Measurements from ENCODE around the gene APOL4. TPM values are rescaled to one million over a fixed set of nuclear protein-coding genes. Genes with fewer than 3 reads are reported as not detected.
"Not testable (repeated sequence)": the region's sequence is repeated elsewhere in the genome, so short reads cannot be mapped to it uniquely, and the experiment has no call there.

The APOL4 gene
- total and polyA plus RNA-seq, 3 experiments from 2014 or later = 0.42 to 0.46 TPM; not detected in 1

DNA sequence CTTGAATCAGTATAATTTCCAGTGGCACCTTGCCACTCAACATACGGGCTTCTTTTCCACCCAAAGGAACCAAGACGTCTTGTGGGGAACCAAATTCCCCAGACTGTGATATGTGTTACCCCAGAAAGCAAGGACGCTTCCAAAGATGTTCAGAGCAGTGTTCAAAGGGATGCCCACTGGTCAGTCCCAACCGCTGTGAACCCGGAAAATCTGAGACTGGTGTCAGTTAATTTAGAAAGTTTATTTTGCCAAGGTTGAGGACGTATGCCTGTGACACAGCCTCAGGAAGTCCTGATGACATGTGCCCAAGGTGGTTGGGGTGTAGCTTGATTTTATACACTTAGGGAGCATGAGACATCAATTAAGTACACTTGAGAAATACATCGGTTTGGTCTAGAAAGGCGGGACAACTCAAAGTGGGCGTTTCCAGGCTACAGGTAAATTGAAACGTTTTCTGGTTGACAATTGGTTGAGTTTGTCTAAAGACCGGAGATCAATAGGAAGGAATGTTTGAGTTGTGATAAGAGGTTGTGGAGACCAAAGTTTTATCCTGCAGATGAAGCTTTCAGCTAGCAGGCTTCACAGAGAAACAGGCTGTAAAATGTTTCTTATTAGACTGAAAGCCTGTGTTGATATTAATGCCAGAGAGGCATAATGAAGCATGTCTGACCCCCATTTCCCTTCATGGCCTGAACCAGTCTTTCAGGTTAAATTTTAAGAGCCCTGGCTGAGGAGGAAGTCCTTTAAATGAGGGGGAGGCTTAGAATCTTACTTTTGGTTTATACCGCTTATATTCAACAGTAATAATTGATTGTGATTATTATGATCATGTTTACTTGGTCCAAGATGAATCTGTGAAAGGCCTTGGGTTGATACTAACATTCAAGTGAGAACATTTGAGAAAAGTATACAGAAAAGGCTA, 47.8 kb downstream of the APOL4 start:
- Histone ChIP-seq H3K4me3 (ENCODE audit: low read length) (no peak overlapping the region), H3K36me3 (ENCODE audit: insufficient read depth, low read length) (peaks cover 28% of the 10 kb centered on the region), H3K27ac (ENCODE audit: low read depth, low read length) (no peak overlapping the region), H3K4me1 (ENCODE audit: insufficient read depth, low read length) (peaks cover 89% of the 10 kb centered on the region), H3K27me3 (ENCODE audit: insufficient read depth, low read length, poor library complexity, severe bottlenecking) (no peaks in the 10 kb centered on the region), H3K9me3 (ENCODE audit: low read length) (no peaks in the 10 kb centered on the region)
- CTCF ChIA-PET = interaction anchor here (0.9 to 2.7 kb wide), 3 partner anchors 9 to 27 kb away, joined by 3 to 14 read pairs (median 4); no protein-coding TSS in a partner anchor
- Mint-ChIP-seq H3K4me3 (peak overlapping the region; percentile 34 to 99 (median 95)), H3K27ac (peak overlapping the region; percentile 86 to 100 (median 98)), H3K9me3 (peaks cover 0 to 2% (median 0%) of the 10 kb centered on the region in 5 donors), H3K27me3 (no peaks in the 10 kb centered on the region), H3K36me3 (peaks cover 25 to 90% (median 26%) of the 10 kb centered on the region in 3 donors), H3K4me1 (peaks cover 93 to 98% (median 94%) of the 10 kb centered on the region in 3 donors)
- POLR2A ChIA-PET = no interaction called here
- no peak for DNase-seq

DNA sequence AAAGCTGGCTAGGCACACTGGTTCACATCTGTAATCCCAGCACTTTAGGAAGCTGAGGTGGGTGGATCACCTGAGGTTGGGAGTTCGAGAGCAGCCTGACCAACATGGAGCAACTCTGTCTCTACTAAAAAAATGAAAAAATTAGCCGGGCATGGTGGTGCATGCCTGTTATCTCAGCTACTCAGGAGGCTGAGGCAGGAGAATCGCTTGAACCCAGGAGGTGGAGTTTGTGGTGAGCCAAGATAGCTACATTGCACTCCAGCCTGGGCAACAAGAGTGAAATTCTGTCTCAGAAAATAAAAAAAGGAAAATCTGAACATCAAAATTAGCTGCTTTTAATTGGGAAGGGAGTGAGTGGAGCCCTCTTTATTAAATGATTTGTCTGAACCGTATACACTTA, 48.8 kb downstream of the APOL4 start:
- peaks cover 35% of the 10 kb centered on the region for H3K36me3 ChIP-seq (ENCODE audit: insufficient read depth, low read length)

DNA sequence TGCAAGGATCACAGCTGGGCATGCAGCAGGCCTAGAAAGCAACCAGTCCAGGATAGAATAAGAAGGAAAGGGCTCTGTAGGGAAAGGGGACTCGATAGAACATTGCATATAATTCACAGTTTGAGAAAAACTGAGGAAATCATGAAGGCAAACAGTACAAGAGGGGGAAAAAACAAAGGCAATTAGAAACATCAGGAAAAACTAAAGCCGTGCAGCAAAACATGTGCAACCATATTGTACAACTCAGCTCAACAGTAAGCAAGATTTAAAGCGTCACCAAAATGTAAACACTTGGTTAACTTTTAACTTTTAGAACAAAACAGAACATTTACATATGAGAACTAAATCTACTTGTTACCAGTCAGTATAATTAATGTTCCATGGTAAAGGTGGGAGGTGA, 49.5 kb downstream of the APOL4 start:
- peak overlapping the region in 6 of 7 donors; percentile 44 to 66 (median 60) for H3K4me3 Mint-ChIP-seq
- CTCF ChIA-PET = interaction anchor here (1.5 to 2.7 kb wide), 3 partner anchors 9 to 34 kb away, joined by 4 to 14 read pairs (median 5); partner anchors contain the start of gene APOL3
- Histone ChIP-seq H3K36me3 (ENCODE audit: insufficient read depth, low read length) (peaks cover 42% of the 10 kb centered on the region), H3K27me3 (ENCODE audit: insufficient read depth, low read length, poor library complexity, severe bottlenecking) (no peaks in the 10 kb centered on the region), H3K27ac (ENCODE audit: low read depth, low read length) (no peak overlapping the region), H3K4me3 (ENCODE audit: low read length) (no peak overlapping the region), H3K4me1 (ENCODE audit: insufficient read depth, low read length) (peaks cover 75% of the 10 kb centered on the region), H3K9me3 (ENCODE audit: low read length) (no peaks in the 10 kb centered on the region)
- H3K36me3 Mint-ChIP-seq = peaks cover 22 to 93% (median 25%) of the 10 kb centered on the region in 3 donors
- peaks cover 0 to 2% (median 0%) of the 10 kb centered on the region in 5 donors for H3K9me3 Mint-ChIP-seq
- H3K27me3 Mint-ChIP-seq = no peaks in the 10 kb centered on the region
- peak overlapping the region; percentile 64 to 100 (median 96) for H3K27ac Mint-ChIP-seq
- H3K4me1 Mint-ChIP-seq = peaks cover 86 to 99% (median 88%) of the 10 kb centered on the region in 3 donors
- POLR2A ChIA-PET = interaction anchor here (0.9 kb wide), 1 partner anchor 23 kb away, joined by 3 read pairs; no protein-coding TSS in a partner anchor
- DNase-seq = no peak

More for the DNA sequence above, 48.8 kb downstream of the APOL4 start:
- Mint-ChIP-seq H3K4me3 (peak overlapping the region; percentile 52 to 96 (median 62)), H3K36me3 (peaks cover 24 to 91% (median 26%) of the 10 kb centered on the region in 3 donors), H3K27ac (peak overlapping the region in 7 of 8 donors; percentile 45 to 100 (median 98)), H3K4me1 (peaks cover 91 to 98% (median 92%) of the 10 kb centered on the region in 3 donors)
- H3K4me3 ChIP-seq (ENCODE audit: low read length); H3K27ac ChIP-seq (ENCODE audit: low read depth, low read length); H3K27me3 ChIP-seq (ENCODE audit: insufficient read depth, low read length, poor library complexity, severe bottlenecking); H3K9me3 Mint-ChIP-seq; DNase-seq; H3K27me3 Mint-ChIP-seq; H3K9me3 ChIP-seq (ENCODE audit: low read length): not testable (repeated sequence)
- H3K4me1 ChIP-seq (ENCODE audit: insufficient read depth, low read length) = peaks cover 82% of the 10 kb centered on the region
- ChIA-PET CTCF (interaction anchor here (0.9 to 2.7 kb wide), 4 partner anchors 8 to 33 kb away, joined by 3 to 14 read pairs (median 4); partner anchors contain the start of gene APOL3), POLR2A (interaction anchor here (0.6 to 0.9 kb wide), 2 partner anchors 23 to 225 kb away, joined by 3 read pairs; no protein-coding TSS in a partner anchor)

DNA sequence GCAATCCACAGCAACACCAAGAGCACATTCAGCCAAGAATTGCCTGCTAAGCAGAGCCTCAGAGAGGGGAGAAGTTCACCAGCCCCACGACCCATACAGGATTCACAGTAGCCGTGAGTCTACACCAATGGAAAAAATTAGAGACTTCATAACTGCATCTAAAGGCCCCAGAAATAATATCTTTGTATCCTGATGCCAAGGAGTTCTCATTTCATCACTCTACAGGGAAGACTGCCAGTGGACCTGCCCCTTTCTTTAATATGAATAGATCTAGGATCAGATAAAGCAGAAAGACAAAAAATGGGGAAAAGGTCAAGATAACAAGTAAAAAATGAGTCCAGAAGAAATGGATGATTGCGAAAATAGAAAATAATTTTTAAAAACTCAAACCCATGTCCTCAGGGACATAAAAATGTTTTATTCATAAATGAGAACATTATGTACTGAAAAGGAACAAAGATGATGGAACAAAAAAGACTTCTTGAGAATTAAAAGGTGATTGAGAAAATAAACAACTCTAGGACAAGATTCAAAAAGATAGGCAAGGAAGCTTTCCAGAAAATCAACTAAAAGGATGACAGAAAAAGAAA, 50.5 kb downstream of the APOL4 start:
- Mint-ChIP-seq H3K27me3 (no peaks in the 10 kb centered on the region), H3K27ac (peak overlapping the region; percentile 64 to 100 (median 92)), H3K9me3 (peaks cover 0 to 2% (median 0%) of the 10 kb centered on the region in 5 donors), H3K4me1 (peaks cover 81 to 96% (median 82%) of the 10 kb centered on the region in 3 donors), H3K36me3 (peaks cover 17 to 92% (median 23%) of the 10 kb centered on the region in 3 donors), H3K4me3 (peak overlapping the region; percentile 20 to 66 (median 60))
- CTCF ChIA-PET = no interaction called here
- no peak overlapping the region for H3K27ac ChIP-seq (ENCODE audit: low read depth, low read length)
- POLR2A ChIA-PET = no interaction called here
- peaks cover 46% of the 10 kb centered on the region for H3K36me3 ChIP-seq (ENCODE audit: insufficient read depth, low read length)
- peaks cover 68% of the 10 kb centered on the region for H3K4me1 ChIP-seq (ENCODE audit: insufficient read depth, low read length)
- H3K27me3 ChIP-seq (ENCODE audit: insufficient read depth, low read length, poor library complexity, severe bottlenecking) = no peaks in the 10 kb centered on the region
- H3K4me3 ChIP-seq (ENCODE audit: low read length) = no peak overlapping the region
- no peak for DNase-seq
- no peaks in the 10 kb centered on the region for H3K9me3 ChIP-seq (ENCODE audit: low read length)

DNA sequence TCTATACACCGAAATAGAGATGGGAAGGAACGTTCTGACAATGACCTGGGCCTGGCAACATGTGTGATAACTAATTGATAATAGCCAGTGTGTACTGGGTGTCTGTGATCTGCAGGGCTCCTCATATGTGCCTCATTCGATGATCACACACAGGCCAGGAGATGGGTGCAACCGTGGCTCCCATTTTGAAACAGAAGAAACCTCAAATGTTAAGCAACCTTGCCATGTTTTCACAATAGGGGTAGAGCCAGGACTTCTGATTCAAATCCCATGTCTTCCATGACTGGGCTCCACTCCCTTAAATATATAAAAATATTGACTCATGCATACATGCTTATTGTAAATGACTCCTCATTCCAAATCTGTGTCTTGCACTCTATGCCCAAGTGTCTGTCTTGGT, 52.2 kb downstream of the APOL4 start:
- no peak for DNase-seq
- Histone ChIP-seq H3K4me1 (ENCODE audit: insufficient read depth, low read length) (peaks cover 51% of the 10 kb centered on the region), H3K36me3 (ENCODE audit: insufficient read depth, low read length) (peaks cover 53% of the 10 kb centered on the region), H3K4me3 (ENCODE audit: low read length) (no peak overlapping the region), H3K27ac (ENCODE audit: low read depth, low read length) (no peak overlapping the region), H3K27me3 (ENCODE audit: insufficient read depth, low read length, poor library complexity, severe bottlenecking) (no peaks in the 10 kb centered on the region), H3K9me3 (ENCODE audit: low read length) (no peaks in the 10 kb centered on the region)
- H3K36me3 Mint-ChIP-seq = peaks cover 13 to 91% (median 21%) of the 10 kb centered on the region in 3 donors
- peak overlapping the region in 1 of 7 donors; percentile 60 for H3K4me3 Mint-ChIP-seq
- H3K27me3 Mint-ChIP-seq = no peaks in the 10 kb centered on the region
- peak overlapping the region in 7 of 8 donors; percentile 15 to 100 (median 91) for H3K27ac Mint-ChIP-seq
- H3K9me3 Mint-ChIP-seq = peaks cover 0 to 2% (median 0%) of the 10 kb centered on the region in 5 donors
- CTCF ChIA-PET = no interaction called here
- POLR2A ChIA-PET = no interaction called here
- peaks cover 73 to 89% (median 78%) of the 10 kb centered on the region in 3 donors for H3K4me1 Mint-ChIP-seq

DNA sequence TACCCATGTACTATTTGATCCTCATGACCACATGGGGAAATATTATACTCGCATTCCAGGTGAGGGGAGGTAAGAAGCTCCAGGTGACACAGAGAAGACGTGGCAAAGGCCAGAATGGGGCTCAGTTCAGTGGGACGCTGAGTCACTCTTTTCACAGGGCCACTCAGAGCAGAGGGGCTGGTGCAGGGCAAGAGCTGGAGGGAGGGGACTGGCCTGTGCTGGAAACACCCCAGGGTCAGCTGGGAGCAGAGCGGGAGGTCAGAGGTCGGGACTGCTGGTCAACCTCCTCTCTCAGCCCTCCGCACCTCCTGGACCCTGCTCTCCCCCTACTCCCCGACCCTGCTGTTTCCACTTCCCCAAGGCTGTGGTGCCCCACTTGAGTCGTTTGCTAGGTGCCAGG, 53.2 kb downstream of the APOL4 start:
- Histone ChIP-seq H3K27ac (ENCODE audit: low read depth, low read length) (no peak overlapping the region), H3K36me3 (ENCODE audit: insufficient read depth, low read length) (peaks cover 61% of the 10 kb centered on the region), H3K9me3 (ENCODE audit: low read length) (no peaks in the 10 kb centered on the region), H3K27me3 (ENCODE audit: insufficient read depth, low read length, poor library complexity, severe bottlenecking) (no peaks in the 10 kb centered on the region), H3K4me1 (ENCODE audit: insufficient read depth, low read length) (peaks cover 41% of the 10 kb centered on the region), H3K4me3 (ENCODE audit: low read length) (no peak overlapping the region)
- H3K9me3 Mint-ChIP-seq = peaks cover 0 to 2% (median 0%) of the 10 kb centered on the region in 5 donors
- CTCF ChIA-PET = interaction anchor here (1.7 kb wide), 1 partner anchor 32 kb away, joined by 5 read pairs; no protein-coding TSS in a partner anchor
- H3K4me1 Mint-ChIP-seq = peaks cover 66 to 88% (median 71%) of the 10 kb centered on the region in 3 donors
- DNase-seq = no peak
- peaks cover 13 to 91% (median 23%) of the 10 kb centered on the region in 3 donors for H3K36me3 Mint-ChIP-seq
- H3K4me3 Mint-ChIP-seq = no peak overlapping the region
- peak overlapping the region; percentile 13 to 100 (median 76) for H3K27ac Mint-ChIP-seq
- POLR2A ChIA-PET = no interaction called here
- H3K27me3 Mint-ChIP-seq = no peaks in the 10 kb centered on the region

DNA sequence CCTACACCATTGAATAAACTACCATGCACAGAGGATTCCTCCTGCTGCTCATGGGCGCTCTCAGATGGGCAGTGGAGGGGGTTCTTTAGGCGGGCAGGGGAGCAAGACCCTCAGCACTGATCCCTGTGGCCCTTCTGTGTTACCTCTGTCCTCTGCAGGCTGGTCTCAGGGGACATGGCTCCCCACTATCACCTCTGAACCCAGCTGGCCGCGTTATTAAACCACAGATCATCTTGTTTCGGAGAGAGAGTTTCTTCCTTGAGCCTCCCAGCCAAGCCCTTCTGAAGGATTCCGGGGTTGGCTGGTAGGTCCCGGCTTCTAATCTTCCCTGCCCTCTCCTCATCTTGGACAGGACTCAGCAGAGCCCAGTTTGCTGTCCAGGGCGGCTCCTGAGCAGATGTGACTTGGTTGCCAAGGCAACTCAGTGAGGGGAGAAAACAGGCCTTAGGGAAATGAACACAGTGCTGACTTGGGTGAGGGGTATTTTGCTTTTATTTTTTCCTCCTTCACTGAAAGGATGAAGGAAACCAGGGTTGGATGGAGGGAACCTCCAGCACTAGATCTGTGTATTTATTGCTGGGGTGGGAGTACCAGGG, 54.3 kb downstream of the APOL4 start:
- POLR2A ChIA-PET = no interaction called here
- Histone ChIP-seq H3K27me3 (ENCODE audit: insufficient read depth, low read length, poor library complexity, severe bottlenecking) (no peaks in the 10 kb centered on the region), H3K36me3 (ENCODE audit: insufficient read depth, low read length) (peaks cover 72% of the 10 kb centered on the region), H3K4me3 (ENCODE audit: low read length) (no peak overlapping the region), H3K4me1 (ENCODE audit: insufficient read depth, low read length) (peaks cover 30% of the 10 kb centered on the region), H3K9me3 (ENCODE audit: low read length) (no peaks in the 10 kb centered on the region), H3K27ac (ENCODE audit: low read depth, low read length) (no peak overlapping the region)
- Mint-ChIP-seq H3K9me3 (peaks cover 0 to 2% (median 0%) of the 10 kb centered on the region in 5 donors), H3K27me3 (no peaks in the 10 kb centered on the region), H3K27ac (peak overlapping the region in 6 of 8 donors; percentile 60 to 98 (median 69)), H3K4me3 (no peak overlapping the region), H3K36me3 (peaks cover 12 to 96% (median 23%) of the 10 kb centered on the region in 3 donors), H3K4me1 (peaks cover 61 to 81% (median 68%) of the 10 kb centered on the region in 3 donors)
- DNase-seq = no peak
- CTCF ChIA-PET = interaction anchor here (1.7 kb wide), 1 partner anchor 33 kb away, joined by 5 read pairs; no protein-coding TSS in a partner anchor

Measured in CD8-positive, alpha-beta memory T cell (primary cell).